ENCODE data around the gene CNTN4.

GRCh38 chr3:2362122-2362521, 263.5 kb downstream of the CNTN4 start:
- TF ChIP-seq CTCF (IDR thresholded peaks at IDR 0.05; ENCODE audit: insufficient read depth, low read length), result no peak
- no peak for TF ChIP-seq POLR2AphosphoS5 (IDR thresholded peaks at IDR 0.05; ENCODE audit: low read depth)
- no peak for TF ChIP-seq REST (IDR thresholded peaks at IDR 0.05; ENCODE audit: insufficient replicate concordance, low read depth)
- no peak for TF ChIP-seq SPI1 (IDR thresholded peaks at IDR 0.05; ENCODE audit: borderline replicate concordance, low read depth)
